Measurements from ENCODE around the gene ZNF226. TPM values are rescaled to one million over a fixed set of nuclear protein-coding genes. Genes with fewer than 3 reads are reported as not detected.

Gene ZNF226
- total RNA-seq, 1 experiment from 2014 or later: 12.9 TPM

GRCh38 chr19:44182145-44182544, 17.2 kb downstream of the ZNF226 start:
- intact Hi-C loops (cut with micrococcal nuclease; ENCODE audit: unreplicated experiment): no loop called here
- ChIA-PET POLR2A (ENCODE audit: unreplicated experiment) (interaction anchor here (0.6 kb wide), 1 partner anchor 219 kb away, joined by 3 read pairs; no protein-coding TSS in a partner anchor), CTCF (no interaction called here)
- no peaks in the 10 kb centered on the region for H3K79me2 ChIP-seq (ENCODE audit: low read depth)
- no TSS peak for BruUV-seq (replicated peaks)
- 0 out of 2 replicates have a peak, but pooled peaks cover 4% of the 10 kb centered on the region for H3K36me3 ChIP-seq (ENCODE audit: low read depth)
- no peak overlapping the region for H3K27ac ChIP-seq
- no peaks in the 10 kb centered on the region for H3F3A ChIP-seq (ENCODE audit: insufficient read depth, low read depth)
- DNase-seq: no peak
- H3K9me3 ChIP-seq (ENCODE audit: insufficient read depth, low read depth): peaks cover 15% of the 10 kb centered on the region
- no peaks in the 10 kb centered on the region for H3K9me2 ChIP-seq (ENCODE audit: insufficient read depth)
- TF ChIP-seq EZH2 (IDR thresholded peaks at IDR 0.05; ENCODE audit: low read depth): no peak
- TF ChIP-seq, protein P1, sequence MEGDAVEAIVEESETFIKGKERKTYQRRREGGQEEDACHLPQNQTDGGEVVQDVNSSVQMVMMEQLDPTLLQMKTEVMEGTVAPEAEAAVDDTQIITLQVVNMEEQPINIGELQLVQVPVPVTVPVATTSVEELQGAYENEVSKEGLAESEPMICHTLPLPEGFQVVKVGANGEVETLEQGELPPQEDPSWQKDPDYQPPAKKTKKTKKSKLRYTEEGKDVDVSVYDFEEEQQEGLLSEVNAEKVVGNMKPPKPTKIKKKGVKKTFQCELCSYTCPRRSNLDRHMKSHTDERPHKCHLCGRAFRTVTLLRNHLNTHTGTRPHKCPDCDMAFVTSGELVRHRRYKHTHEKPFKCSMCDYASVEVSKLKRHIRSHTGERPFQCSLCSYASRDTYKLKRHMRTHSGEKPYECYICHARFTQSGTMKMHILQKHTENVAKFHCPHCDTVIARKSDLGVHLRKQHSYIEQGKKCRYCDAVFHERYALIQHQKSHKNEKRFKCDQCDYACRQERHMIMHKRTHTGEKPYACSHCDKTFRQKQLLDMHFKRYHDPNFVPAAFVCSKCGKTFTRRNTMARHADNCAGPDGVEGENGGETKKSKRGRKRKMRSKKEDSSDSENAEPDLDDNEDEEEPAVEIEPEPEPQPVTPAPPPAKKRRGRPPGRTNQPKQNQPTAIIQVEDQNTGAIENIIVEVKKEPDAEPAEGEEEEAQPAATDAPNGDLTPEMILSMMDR (conservative IDR thresholded peaks at IDR 0.05): no peak
- no peaks in the 10 kb centered on the region for H4K20me1 ChIP-seq (ENCODE audit: insufficient read depth)
- 0 out of 2 replicates have a peak, but pooled peaks cover 3% of the 10 kb centered on the region for H3K27me3 ChIP-seq (ENCODE audit: insufficient read depth, low read depth)
- H2AFZ ChIP-seq: no peak overlapping the region
- H3K4me2 ChIP-seq: no peak overlapping the region
- no peaks in the 10 kb centered on the region for H3K4me1 ChIP-seq (replicated peaks; ENCODE audit: insufficient read depth)
- no peak overlapping the region for H3K4me3 ChIP-seq

DNA sequence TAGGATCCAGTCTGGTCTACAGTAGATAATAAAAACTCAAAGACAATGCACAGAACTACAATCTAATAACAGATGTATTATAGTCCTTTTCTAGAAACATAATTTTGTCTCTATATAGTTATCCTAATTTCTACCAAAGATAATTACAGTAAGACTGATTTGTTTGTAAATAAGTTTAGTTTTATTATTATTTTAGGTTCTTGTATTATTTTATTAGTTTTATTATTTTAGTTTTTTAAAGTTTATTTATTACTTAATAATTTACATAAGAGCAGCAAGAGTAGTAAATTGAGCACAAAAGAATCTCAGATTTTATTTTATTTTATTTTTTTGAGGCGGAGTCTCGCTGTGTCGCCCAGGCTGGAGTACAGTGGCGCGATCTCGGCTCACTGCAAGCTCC, 25.1 kb downstream of the ZNF226 start:
- H3K27ac ChIP-seq: no peak overlapping the region
- H3K4me1 ChIP-seq (replicated peaks; ENCODE audit: insufficient read depth): no peaks in the 10 kb centered on the region
- ChIA-PET CTCF (no interaction called here), POLR2A (ENCODE audit: unreplicated experiment) (no interaction called here)
- no peaks in the 10 kb centered on the region for H3F3A ChIP-seq (ENCODE audit: insufficient read depth, low read depth)
- no peaks in the 10 kb centered on the region for H3K79me2 ChIP-seq (ENCODE audit: low read depth)
- peaks cover 5% of the 10 kb centered on the region; the same call in 1 of the 2 replicates for H3K9me3 ChIP-seq (ENCODE audit: insufficient read depth, low read depth)
- no peaks in the 10 kb centered on the region for H3K27me3 ChIP-seq (ENCODE audit: insufficient read depth, low read depth)
- intact Hi-C loops (cut with micrococcal nuclease; ENCODE audit: unreplicated experiment): no loop called here
- no peaks in the 10 kb centered on the region for H3K36me3 ChIP-seq (ENCODE audit: low read depth)
- no peak for TF ChIP-seq EZH2 (IDR thresholded peaks at IDR 0.05; ENCODE audit: low read depth)
- TF ChIP-seq, protein P1 (conservative IDR thresholded peaks at IDR 0.05): no peak
- no TSS peak for BruUV-seq (replicated peaks)
- no peaks in the 10 kb centered on the region; the same call in 1 of the 2 replicates for H4K20me1 ChIP-seq (ENCODE audit: insufficient read depth)
- no peak overlapping the region for H3K4me2 ChIP-seq
- no peak overlapping the region for H2AFZ ChIP-seq
- H3K4me3 ChIP-seq: no peak overlapping the region
- no peaks in the 10 kb centered on the region for H3K9me2 ChIP-seq (ENCODE audit: insufficient read depth)
- DNase-seq: no peak

DNA sequence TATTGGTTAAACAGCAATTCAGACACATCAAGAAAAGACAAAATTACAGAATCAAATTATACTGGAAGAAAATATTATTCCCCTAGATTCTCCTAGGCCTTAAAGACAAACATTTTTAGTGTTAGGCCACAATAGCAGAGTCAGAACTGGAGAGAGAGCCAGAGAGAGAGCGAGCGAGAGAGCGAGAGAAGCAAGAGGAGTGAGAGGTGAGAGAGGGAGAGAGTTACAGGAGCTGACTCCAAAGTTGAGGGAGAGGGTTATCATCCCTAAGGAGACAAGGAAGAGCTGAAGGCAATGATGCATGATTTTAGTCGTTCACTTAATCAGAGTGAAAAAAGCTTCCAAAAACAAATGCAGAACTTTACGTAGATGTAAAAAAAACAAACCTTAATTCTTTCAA, 27.2 kb downstream of the ZNF226 start:
- H3K79me2 ChIP-seq (ENCODE audit: low read depth): no peaks in the 10 kb centered on the region
- no peak for DNase-seq
- H4K20me1 ChIP-seq (ENCODE audit: insufficient read depth): no peaks in the 10 kb centered on the region; the same call in 1 of the 2 replicates
- CTCF ChIA-PET: no interaction called here
- no peaks in the 10 kb centered on the region for H3F3A ChIP-seq (ENCODE audit: insufficient read depth, low read depth)
- no peaks in the 10 kb centered on the region for H3K36me3 ChIP-seq (ENCODE audit: low read depth)
- no TSS peak for BruUV-seq (replicated peaks)
- no peaks in the 10 kb centered on the region for H3K27me3 ChIP-seq (ENCODE audit: insufficient read depth, low read depth)
- intact Hi-C loops (cut with micrococcal nuclease; ENCODE audit: unreplicated experiment): no loop called here
- H3K4me2 ChIP-seq: no peak overlapping the region
- H3K9me2 ChIP-seq (ENCODE audit: insufficient read depth): no peaks in the 10 kb centered on the region
- no peak overlapping the region for H2AFZ ChIP-seq
- H3K4me1 ChIP-seq (replicated peaks; ENCODE audit: insufficient read depth): no peaks in the 10 kb centered on the region
- no peak overlapping the region for H3K27ac ChIP-seq
- TF ChIP-seq EZH2 (IDR thresholded peaks at IDR 0.05; ENCODE audit: low read depth): no peak
- TF ChIP-seq, protein P1 (conservative IDR thresholded peaks at IDR 0.05): no peak
- POLR2A ChIA-PET (ENCODE audit: unreplicated experiment): no interaction called here
- H3K9me3 ChIP-seq (ENCODE audit: insufficient read depth, low read depth): peaks cover 5% of the 10 kb centered on the region; the same call in 1 of the 2 replicates
- H3K4me3 ChIP-seq: no peak overlapping the region
